Heart left ventricle (tissue), 13 donors: ENCODE results near the gene PHACTR3.
A peak's percentile ranks its signal among the peaks of the same experiment; 100 is the strongest.

ENCODE experiments used
- CTCF ChIP-seq, 12 donors: fragments of 200-600 bp; sonication (generic) in 4 of 12; IDR thresholded peaks; one replicate each; pipeline versions ENCODE4 v1.5.0 to v1.8.0; 2018 to 2022; ENCODE audit warnings: antibody characterized with exemption in 12 of 12, mild to moderate bottlenecking in 5 of 12
- POLR2A ChIP-seq, 2 donors: fragments of 450-650 bp; IDR thresholded peaks; one replicate each; pipeline ENCODE4 v1.6.1; 2017; ENCODE audit warnings: antibody characterized with exemption in 2 of 2, mild to moderate bottlenecking in 2 of 2, moderate library complexity in 2 of 2
- donor health status: ischemic (EF 13 %, LVEDD 7.1; RV severe dilation, severe dysfunction).
- donor health status: DM: no; HTN: yes; CAD: no.
- donor health status: DM: no; HTN: no; CAD: no.
- donor health status: ischemic (EF 25% LVEDD 6.9; RV normal size, moderate dysfunction).
- donor health status: ischemic (EF 25% LVEDD 5.7; RV mildly dilated, moderate dysfunction).
- donor health status: ischemic (EF 35%, LVEDD 5.7; RV mildly dilated, moderate dysfunction).
- donor health status: nonischemic (EF 11% LVEDD 7.7; RV severe dilation, severe dysfunction).
- donor health status: DM: yes; HTN: yes; CAD: no.
- donor health status: PGD.
- donor health status: ischemic (EF 29% LVEDD 5.4; RV normal size, mild dysfunction).
- donor health status: nonischemic (EF 23%, LVEDD 6.1; RV moderate dilation, normal function).

DNA sequence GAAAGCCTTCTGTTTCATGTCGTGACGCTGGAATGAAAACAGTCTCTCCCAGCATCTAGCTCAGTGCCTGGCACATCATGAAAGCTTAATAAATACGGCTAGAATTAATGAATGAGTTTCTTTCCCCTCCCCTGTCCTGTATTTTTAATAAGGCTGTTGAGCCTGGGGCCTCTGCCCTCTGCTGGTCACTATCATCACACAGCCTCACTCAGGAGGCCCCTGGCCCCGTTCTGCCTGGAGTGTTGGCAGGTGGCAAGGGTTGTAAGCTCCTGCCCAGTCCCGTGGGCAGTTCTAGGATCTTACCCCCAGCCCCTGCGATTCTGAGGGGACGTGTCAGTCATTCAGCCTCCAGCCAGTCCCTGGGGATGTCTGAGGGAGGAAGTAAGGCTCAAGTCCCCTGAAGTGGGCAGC lies 41.4 kb downstream of the PHACTR3 start:
- TF ChIP-seq CTCF (IDR thresholded peaks at IDR 0.05) (peak in 6 of 12 donors; percentile 7 to 44 (median 22)), POLR2A (IDR thresholded peaks at IDR 0.05) (no peak)
